Skeletal muscle satellite cell (primary cell): Measurements from ENCODE around the gene ADAP1.

Experiments used
- H3K27me3 ChIP-seq: 2 replicates; pipeline ENCODE4 v1.7.0; 2013; ENCODE audit warnings: low read length; ENCODE audit not compliant: control insufficient read depth, insufficient read depth
- H3K36me3 ChIP-seq: 2 replicates; pipeline ENCODE4 v1.7.0; 2013; ENCODE audit warnings: mild to moderate bottlenecking, control low read depth, low read length; ENCODE audit not compliant: insufficient read depth
- H3K4me1 ChIP-seq: 2 replicates; pipeline ENCODE4 v1.7.0; 2013; ENCODE audit warnings: low read length; ENCODE audit not compliant: control insufficient read depth, insufficient read depth
- H3K4me2 ChIP-seq: 2 replicates; pipeline ENCODE4 v1.7.0; 2013; ENCODE audit warnings: mild to moderate bottlenecking, low read length
- H3K4me3 ChIP-seq: 2 replicates; pipeline ENCODE4 v1.7.0; 2013; ENCODE audit warnings: low read length
- H3K9ac ChIP-seq: 2 replicates; pipeline ENCODE4 v1.7.0; 2013; ENCODE audit warnings: mild to moderate bottlenecking, low read depth, low read length, moderate library complexity
- H3K9me3 ChIP-seq: replicated peaks from 2 replicates; pipeline ENCODE4 v1.7.0; 2013; ENCODE audit warnings: mild to moderate bottlenecking, control low read depth, low read length

ADAP1 gene

GRCh38 chr7:869348-869747, 85.1 kb downstream of the ADAP1 start:
- Histone ChIP-seq H3K27me3 (no peaks in the 10 kb centered on the region), H3K9ac (no peak overlapping the region), H3K4me3 (no peak overlapping the region), H3K9me3 (no peaks in the 10 kb centered on the region), H3K4me1 (peaks cover 17% of the 10 kb centered on the region), H3K36me3 (peaks cover 46% of the 10 kb centered on the region), H3K4me2 (no peak overlapping the region)

GRCh38 chr7:868189-868486, 86.3 kb downstream of the ADAP1 start:
- Histone ChIP-seq H3K4me3 (no peak overlapping the region), H3K4me2 (peak overlapping the region; percentile 30), H3K4me1 (peaks cover 13% of the 10 kb centered on the region), H3K36me3 (peaks cover 48% of the 10 kb centered on the region), H3K9ac (peak overlapping the region; percentile 27), H3K27me3 (no peaks in the 10 kb centered on the region), H3K9me3 (no peaks in the 10 kb centered on the region)

GRCh38 chr7:867406-868188, 86.9 kb downstream of the ADAP1 start:
- no peaks in the 10 kb centered on the region for H3K27me3 ChIP-seq
- H3K36me3 ChIP-seq = peaks cover 48% of the 10 kb centered on the region
- peak overlapping the region; percentile 53 for H3K9ac ChIP-seq
- no peak overlapping the region for H3K4me3 ChIP-seq
- H3K9me3 ChIP-seq = no peaks in the 10 kb centered on the region
- H3K4me2 ChIP-seq = peak overlapping the region; percentile 30
- peaks cover 13% of the 10 kb centered on the region for H3K4me1 ChIP-seq

GRCh38 chr7:867001-867405, 87.5 kb downstream of the ADAP1 start:
- Histone ChIP-seq H3K9me3 (no peaks in the 10 kb centered on the region), H3K27me3 (no peaks in the 10 kb centered on the region), H3K4me1 (peaks cover 13% of the 10 kb centered on the region), H3K9ac (peak overlapping the region; percentile 53), H3K4me2 (peak overlapping the region; percentile 30), H3K36me3 (peaks cover 44% of the 10 kb centered on the region), H3K4me3 (no peak overlapping the region)

- peaks cover 13% of the 10 kb centered on the region for H3K4me1 ChIP-seq
- H3K9ac ChIP-seq = no peak overlapping the region
- H3K4me2 ChIP-seq = no peak overlapping the region
- H3K27me3 ChIP-seq = no peaks in the 10 kb centered on the region
- no peak overlapping the region for H3K4me3 ChIP-seq
- no peaks in the 10 kb centered on the region for H3K9me3 ChIP-seq
- peaks cover 51% of the 10 kb centered on the region for H3K36me3 ChIP-seq
These were observed 88.6 kb downstream of the ADAP1 start for GRCh38 chr7:865921-866320.

- H3K27me3 ChIP-seq = no peaks in the 10 kb centered on the region
- peaks cover 61% of the 10 kb centered on the region for H3K36me3 ChIP-seq
- no peak overlapping the region for H3K9ac ChIP-seq
- H3K4me2 ChIP-seq = no peak overlapping the region
- H3K9me3 ChIP-seq = no peaks in the 10 kb centered on the region
- no peak overlapping the region for H3K4me3 ChIP-seq
- peaks cover 12% of the 10 kb centered on the region for H3K4me1 ChIP-seq
These were observed 91.4 kb downstream of the ADAP1 start for GRCh38 chr7:863106-863505.

- H3K9me3 ChIP-seq = no peaks in the 10 kb centered on the region
- no peaks in the 10 kb centered on the region for H3K27me3 ChIP-seq
- no peak overlapping the region for H3K4me2 ChIP-seq
- H3K36me3 ChIP-seq = peaks cover 61% of the 10 kb centered on the region
- H3K4me1 ChIP-seq = peaks cover 3% of the 10 kb centered on the region
- no peak overlapping the region for H3K4me3 ChIP-seq
- no peak overlapping the region for H3K9ac ChIP-seq
These were observed 92.3 kb downstream of the ADAP1 start for GRCh38 chr7:862157-862556.

- no peak overlapping the region for H3K4me2 ChIP-seq
- no peak overlapping the region for H3K4me3 ChIP-seq
- H3K36me3 ChIP-seq = peaks cover 66% of the 10 kb centered on the region
- H3K9ac ChIP-seq = no peak overlapping the region
- no peaks in the 10 kb centered on the region for H3K4me1 ChIP-seq
- H3K9me3 ChIP-seq = no peaks in the 10 kb centered on the region
- H3K27me3 ChIP-seq = no peaks in the 10 kb centered on the region
These were observed 93.3 kb downstream of the ADAP1 start for GRCh38 chr7:861222-861621.

GRCh38 chr7:860149-860548, 94.3 kb downstream of the ADAP1 start:
- no peak overlapping the region for H3K4me2 ChIP-seq
- H3K9me3 ChIP-seq = no peaks in the 10 kb centered on the region
- peaks cover 68% of the 10 kb centered on the region for H3K36me3 ChIP-seq
- H3K4me1 ChIP-seq = no peaks in the 10 kb centered on the region
- no peak overlapping the region for H3K9ac ChIP-seq
- no peak overlapping the region for H3K4me3 ChIP-seq
- H3K27me3 ChIP-seq = no peaks in the 10 kb centered on the region

GRCh38 chr7:859359-860030, 95.0 kb downstream of the ADAP1 start:
- no peaks in the 10 kb centered on the region for H3K4me1 ChIP-seq
- H3K9ac ChIP-seq = no peak overlapping the region
- no peaks in the 10 kb centered on the region for H3K9me3 ChIP-seq
- H3K4me3 ChIP-seq = no peak overlapping the region
- H3K4me2 ChIP-seq = no peak overlapping the region
- H3K27me3 ChIP-seq = no peaks in the 10 kb centered on the region
- peaks cover 71% of the 10 kb centered on the region for H3K36me3 ChIP-seq

GRCh38 chr7:857661-858060, 96.8 kb downstream of the ADAP1 start:
- no peak overlapping the region for H3K4me3 ChIP-seq
- H3K4me1 ChIP-seq = no peaks in the 10 kb centered on the region
- no peaks in the 10 kb centered on the region for H3K27me3 ChIP-seq
- no peak overlapping the region for H3K4me2 ChIP-seq
- H3K36me3 ChIP-seq = peaks cover 83% of the 10 kb centered on the region
- H3K9me3 ChIP-seq = no peaks in the 10 kb centered on the region
- no peak overlapping the region for H3K9ac ChIP-seq
